CD4-positive, alpha-beta T cell treated with Interleukin-21 for 1 hour (primary cell): ENCODE results near the gene MAP4K3.

ENCODE experiments used
- DNase-seq: peaks from one replicate; pipeline ENCODE4 v3.0.0-alpha.2; 2020

MAP4K3 gene

GRCh38 chr2:39436592-39437521 lies at the start of gene MAP4K3:
TSS of gene MAP4K3 (minus strand) at chr2:39437285. CDS start at chr2:39436987, 298 bp downstream.
- peak; percentile 82 for DNase-seq

GRCh38 chr2:39486071-39486470 lies 49.0 kb upstream of the MAP4K3 start:
- no peak for DNase-seq

GRCh38 chr2:39484620-39485495 lies 47.8 kb upstream of the MAP4K3 start:
- no peak for DNase-seq

GRCh38 chr2:39484206-39484605 lies 47.1 kb upstream of the MAP4K3 start:
- no peak for DNase-seq

- DNase-seq, result no peak
These were observed 46.4 kb upstream of the MAP4K3 start for GRCh38 chr2:39483534-39483933.

GRCh38 chr2:39481611-39482010 lies 44.5 kb upstream of the MAP4K3 start:
- DNase-seq, result no peak

- DNase-seq, result no peak
These were observed 42.6 kb upstream of the MAP4K3 start for GRCh38 chr2:39479696-39480095.

- DNase-seq, result no peak
These were observed 42.1 kb upstream of the MAP4K3 start for GRCh38 chr2:39479053-39479670.

GRCh38 chr2:39476524-39476923 lies 39.4 kb upstream of the MAP4K3 start:
- DNase-seq, result peak; percentile 4

- no peak for DNase-seq
These were observed 37.9 kb upstream of the MAP4K3 start for GRCh38 chr2:39475006-39475405.

GRCh38 chr2:39470580-39470979 lies 33.5 kb upstream of the MAP4K3 start:
- DNase-seq, result no peak

GRCh38 chr2:39469807-39470206 lies 32.7 kb upstream of the MAP4K3 start:
- no peak for DNase-seq

- DNase-seq, result no peak
These were observed 31.7 kb upstream of the MAP4K3 start for GRCh38 chr2:39468579-39469451.

- no peak for DNase-seq
These were observed 29.2 kb upstream of the MAP4K3 start for GRCh38 chr2:39466311-39466710.

GRCh38 chr2:39464864-39465263 lies 27.8 kb upstream of the MAP4K3 start:
- DNase-seq, result no peak

- DNase-seq, result no peak
These were observed 18.7 kb upstream of the MAP4K3 start for GRCh38 chr2:39455826-39456225.

- DNase-seq, result no peak
These were observed 15.3 kb upstream of the MAP4K3 start for GRCh38 chr2:39452396-39452795.

GRCh38 chr2:39451954-39452353 lies 14.9 kb upstream of the MAP4K3 start:
- no peak for DNase-seq

- DNase-seq, result no peak
These were observed 11.1 kb upstream of the MAP4K3 start for GRCh38 chr2:39448169-39448502.

GRCh38 chr2:39447266-39448168 lies 10.4 kb upstream of the MAP4K3 start:
- DNase-seq, result no peak

- no peak for DNase-seq
These were observed 8.8 kb upstream of the MAP4K3 start for GRCh38 chr2:39445934-39446333.
